Measurements from ENCODE around the gene WBP2NL. TPM values are rescaled to one million over a fixed set of nuclear protein-coding genes. Genes with fewer than 3 reads are reported as not detected.

Gene WBP2NL
- polyA plus RNA-seq, 6 donors from 2014 or later = 0.63 to 3.0 (median 1.2) TPM

- no peak for DNase-seq
- Mint-ChIP-seq H3K4me3 (no peak overlapping the region), H3K27me3 (peaks cover 5 to 9% (median 8%) of the 10 kb centered on the region in 3 donors), H3K4me1 (peaks cover 11 to 23% (median 15%) of the 10 kb centered on the region in 3 donors), H3K9me3 (no peaks in the 10 kb centered on the region), H3K36me3 (peaks cover 0 to 8% of the 10 kb centered on the region in 2 donors), H3K27ac (no peak overlapping the region)
- no peak for ATAC-seq (ENCODE audit: low read depth in 2 of 2)
Measured at GRCh38 chr22:42021571-42021970, 23.0 kb downstream of the WBP2NL start.

DNA sequence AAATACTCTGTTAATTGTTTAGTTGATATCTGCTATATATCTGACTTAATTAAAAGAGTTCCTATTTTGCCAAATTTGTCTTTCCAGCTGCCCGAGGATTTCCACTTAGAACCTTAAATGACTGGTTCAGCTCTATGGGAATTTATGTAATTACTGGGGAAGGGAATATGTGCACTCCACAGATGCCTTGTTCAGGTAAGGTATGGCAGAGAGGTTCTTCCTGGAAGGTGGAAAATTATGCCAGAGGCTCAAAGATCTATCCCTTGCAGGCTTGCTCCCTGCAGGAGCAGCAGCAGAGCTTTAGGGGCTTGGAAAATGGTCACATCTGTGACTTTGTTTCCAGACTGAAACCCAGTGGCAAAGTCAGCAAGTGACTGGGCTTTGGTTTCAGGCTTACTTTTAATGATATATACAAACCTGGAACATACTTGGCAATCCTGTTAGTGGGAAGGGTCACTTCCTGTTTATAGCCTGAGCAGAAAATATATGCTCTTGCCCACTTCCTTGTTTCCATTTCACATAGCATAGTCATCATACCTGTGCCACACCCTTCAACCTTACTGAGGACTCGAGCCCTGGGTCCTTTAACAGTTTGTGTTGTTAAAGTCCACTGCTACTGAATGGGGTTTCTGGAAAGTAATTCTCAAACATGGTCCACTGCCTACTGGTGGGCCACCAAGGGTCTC is 23.7 kb downstream of the WBP2NL start:
- H3K4me3 Mint-ChIP-seq = peak overlapping the region in 7 of 8 donors; percentile 35 to 86 (median 59)
- H3K9me3 Mint-ChIP-seq = no peaks in the 10 kb centered on the region
- DNase-seq = peak; percentile 30
- peaks cover 2 to 3% of the 10 kb centered on the region in 2 donors for H3K36me3 Mint-ChIP-seq
- peaks cover 11 to 23% (median 15%) of the 10 kb centered on the region in 3 donors for H3K4me1 Mint-ChIP-seq
- H3K27me3 Mint-ChIP-seq = peaks cover 0 to 2% (median under 1%) of the 10 kb centered on the region in 3 donors
- ATAC-seq (ENCODE audit: low read depth in 2 of 2) = peak; percentile 89 to 99
- peak overlapping the region in 3 of 6 donors; percentile 57 to 90 (median 78) for H3K27ac Mint-ChIP-seq

DNA sequence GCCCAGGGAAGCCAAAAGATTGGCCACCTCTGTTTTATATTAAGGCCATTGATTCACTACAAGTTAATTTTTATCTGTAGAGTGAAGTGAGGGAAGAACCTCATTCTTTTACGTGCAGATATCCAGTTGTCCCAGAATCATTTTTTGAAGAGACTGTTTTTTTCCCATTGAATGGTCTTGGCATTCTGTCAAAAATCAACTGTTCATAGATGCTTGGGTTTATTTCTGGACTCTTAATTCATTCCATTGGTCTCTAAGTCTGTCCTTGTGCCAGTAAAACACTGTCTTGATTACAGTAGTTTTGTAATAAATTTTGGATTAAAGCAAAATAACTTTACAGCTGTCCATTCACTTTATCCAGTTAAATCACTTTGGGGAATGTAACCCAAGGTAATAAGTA is 26.8 kb downstream of the WBP2NL start:
- Mint-ChIP-seq H3K9me3 (no peaks in the 10 kb centered on the region), H3K27ac (no peak overlapping the region), H3K4me1 (peaks cover 11 to 23% (median 15%) of the 10 kb centered on the region in 3 donors), H3K4me3 (no peak overlapping the region), H3K27me3 (no peaks in the 10 kb centered on the region), H3K36me3 (peaks cover 5 to 7% of the 10 kb centered on the region in 2 donors)
- DNase-seq = no peak
- ATAC-seq (ENCODE audit: low read depth in 2 of 2) = no peak

- H3K4me1 Mint-ChIP-seq = peaks cover 11 to 31% (median 15%) of the 10 kb centered on the region in 3 donors
- ATAC-seq (ENCODE audit: low read depth in 2 of 2) (no peak), DNase-seq (no peak)
- H3K36me3 Mint-ChIP-seq = peaks cover 5 to 7% of the 10 kb centered on the region in 2 donors
- H3K4me3 Mint-ChIP-seq = no peak overlapping the region
- no peaks in the 10 kb centered on the region for H3K27me3 Mint-ChIP-seq
- H3K9me3 Mint-ChIP-seq = no peaks in the 10 kb centered on the region
- peak overlapping the region in 1 of 6 donors; percentile 57 for H3K27ac Mint-ChIP-seq
Measured at GRCh38 chr22:42026705-42027104, 28.1 kb downstream of the WBP2NL start.

DNA sequence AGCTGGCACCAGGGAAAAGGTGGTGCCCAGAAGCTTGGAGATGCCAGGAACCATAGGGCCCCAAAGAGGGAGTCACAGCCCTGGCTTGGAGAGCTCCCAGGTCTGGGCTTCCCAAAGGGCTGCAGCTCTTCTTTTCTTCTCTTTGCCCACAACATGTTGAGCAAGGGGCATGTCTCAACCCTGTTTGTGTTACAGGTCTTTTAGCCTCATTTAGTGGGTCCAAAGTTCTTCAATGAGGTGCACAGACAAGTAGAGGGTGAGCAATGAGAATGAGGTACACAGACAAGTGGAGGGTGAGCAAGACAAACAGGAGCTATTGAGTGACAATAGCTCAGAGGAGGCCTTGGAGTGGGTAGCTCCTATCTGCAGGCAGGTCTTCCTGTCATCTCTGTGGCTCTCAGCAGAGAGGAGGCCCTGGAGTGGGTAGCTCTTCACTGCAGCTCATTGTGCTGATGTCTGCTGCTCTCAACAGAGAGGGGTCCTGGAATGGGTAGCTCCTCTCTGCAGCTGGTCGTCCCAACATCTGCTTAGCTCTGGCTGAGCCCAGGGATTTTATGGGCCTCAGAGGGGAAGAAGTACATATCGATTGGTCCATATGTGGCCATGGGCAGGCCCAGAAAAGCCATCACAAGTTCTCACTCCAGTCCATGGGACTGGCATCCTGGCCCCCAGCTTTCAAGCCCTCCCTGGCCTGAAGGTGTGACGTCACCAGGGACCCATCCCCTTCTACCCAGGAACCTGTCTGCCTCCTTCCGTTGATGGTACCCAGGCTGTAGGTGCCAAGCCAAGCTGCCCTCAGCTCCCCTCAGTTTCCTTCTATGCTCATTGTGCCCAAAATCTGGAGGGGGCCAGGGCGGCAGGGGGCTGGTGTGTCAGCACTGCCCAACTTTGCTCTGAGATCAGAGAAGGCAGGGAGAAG is 34.9 kb downstream of the WBP2NL start:
- Mint-ChIP-seq H3K27ac (peak overlapping the region in 1 of 6 donors; percentile 74), H3K9me3 (peaks cover 5 to 23% (median 12%) of the 10 kb centered on the region in 7 donors), H3K27me3 (no peaks in the 10 kb centered on the region), H3K36me3 (peaks cover 0 to 23% of the 10 kb centered on the region in 2 donors), H3K4me3 (no peak overlapping the region), H3K4me1 (peaks cover 8 to 21% (median 9%) of the 10 kb centered on the region in 3 donors)
- no peak for DNase-seq
- ATAC-seq (ENCODE audit: low read depth in 2 of 2) = no peak

DNA sequence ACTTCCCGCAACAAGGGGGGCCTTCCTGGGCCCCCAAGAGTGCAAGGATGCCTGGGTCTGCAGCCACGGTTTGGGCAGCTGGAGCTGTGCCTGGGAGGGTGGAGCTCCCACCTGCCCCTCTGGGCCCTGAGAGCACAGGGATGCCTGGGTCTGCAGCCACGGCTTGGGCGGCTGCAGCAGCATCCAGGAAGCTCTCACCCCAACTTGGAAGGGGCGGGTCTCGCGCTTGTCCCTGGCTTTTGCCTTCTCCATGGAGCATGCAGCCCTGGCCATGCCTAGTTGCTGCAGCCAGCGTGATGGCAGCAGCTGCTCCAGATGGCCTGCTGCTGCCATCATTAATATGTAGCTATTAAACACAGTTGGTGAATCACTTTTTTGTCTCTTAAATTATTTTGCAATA is 36.7 kb downstream of the WBP2NL start:
- Mint-ChIP-seq H3K9me3 (peaks cover 5 to 23% (median 12%) of the 10 kb centered on the region in 7 donors), H3K4me1 (peaks cover 16 to 38% (median 19%) of the 10 kb centered on the region in 3 donors), H3K27ac (no peak overlapping the region), H3K4me3 (no peak overlapping the region), H3K27me3 (no peaks in the 10 kb centered on the region), H3K36me3 (peaks cover 0 to 23% of the 10 kb centered on the region in 2 donors)
- ATAC-seq (ENCODE audit: low read depth in 2 of 2) (no peak), DNase-seq (no peak)

- H3K4me1 Mint-ChIP-seq = peaks cover 16 to 36% (median 21%) of the 10 kb centered on the region in 3 donors
- ATAC-seq (ENCODE audit: low read depth in 2 of 2) (no peak), DNase-seq (no peak)
- H3K9me3 Mint-ChIP-seq = peaks cover 5 to 29% (median 21%) of the 10 kb centered on the region in 7 donors
- peak overlapping the region in 1 of 6 donors; percentile 32 for H3K27ac Mint-ChIP-seq
- H3K36me3 Mint-ChIP-seq = peaks cover 7 to 25% of the 10 kb centered on the region in 2 donors
- H3K27me3 Mint-ChIP-seq = no peaks in the 10 kb centered on the region
- peak overlapping the region in 1 of 8 donors; percentile 4 for H3K4me3 Mint-ChIP-seq
Measured at GRCh38 chr22:42039271-42039670, 40.7 kb downstream of the WBP2NL start.

- ATAC-seq (ENCODE audit: low read depth in 2 of 2) (no peak), DNase-seq (no peak)
- peaks cover 5 to 24% (median 18%) of the 10 kb centered on the region in 7 donors for H3K9me3 Mint-ChIP-seq
- peaks cover 7 to 17% of the 10 kb centered on the region in 2 donors for H3K36me3 Mint-ChIP-seq
- no peaks in the 10 kb centered on the region for H3K27me3 Mint-ChIP-seq
- no peak overlapping the region for H3K4me3 Mint-ChIP-seq
- peaks cover 16 to 35% (median 21%) of the 10 kb centered on the region in 3 donors for H3K4me1 Mint-ChIP-seq
- no peak overlapping the region for H3K27ac Mint-ChIP-seq
Measured at GRCh38 chr22:42041784-42042183, 43.2 kb downstream of the WBP2NL start.

DNA sequence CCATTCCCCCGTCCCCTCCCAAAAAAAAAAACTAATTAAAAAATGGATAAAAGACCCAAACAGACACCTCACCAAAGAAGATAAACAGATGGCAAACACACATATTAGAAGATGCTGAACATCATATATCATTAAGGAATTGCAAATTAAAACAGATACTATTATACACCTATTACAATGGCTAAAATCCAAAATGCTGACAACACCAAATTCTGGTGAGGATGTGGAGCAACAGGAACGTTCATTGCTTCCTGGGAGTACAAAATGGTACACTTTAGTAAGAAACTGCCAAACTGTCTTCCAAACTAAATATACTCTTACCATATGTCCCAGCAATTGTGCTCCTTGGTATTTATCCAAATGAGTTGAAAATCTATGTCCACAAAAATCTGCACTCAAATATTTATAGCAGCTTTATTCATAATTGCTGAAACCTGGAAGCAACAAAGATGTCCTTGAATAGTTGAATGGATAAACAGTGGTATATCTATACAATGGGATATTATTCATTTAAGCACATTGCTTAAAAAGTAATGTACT is 52.1 kb downstream of the WBP2NL start:
- no peaks in the 10 kb centered on the region for H3K36me3 Mint-ChIP-seq
- no peak overlapping the region for H3K4me3 Mint-ChIP-seq
- H3K27ac Mint-ChIP-seq = peak overlapping the region in 1 of 6 donors; percentile 53
- H3K27me3 Mint-ChIP-seq = no peaks in the 10 kb centered on the region
- H3K4me1 Mint-ChIP-seq = no peaks in the 10 kb centered on the region
- DNase-seq (no peak), ATAC-seq (ENCODE audit: low read depth in 2 of 2) (no peak)
- peaks cover 0 to 1% (median 0%) of the 10 kb centered on the region in 7 donors for H3K9me3 Mint-ChIP-seq

DNA sequence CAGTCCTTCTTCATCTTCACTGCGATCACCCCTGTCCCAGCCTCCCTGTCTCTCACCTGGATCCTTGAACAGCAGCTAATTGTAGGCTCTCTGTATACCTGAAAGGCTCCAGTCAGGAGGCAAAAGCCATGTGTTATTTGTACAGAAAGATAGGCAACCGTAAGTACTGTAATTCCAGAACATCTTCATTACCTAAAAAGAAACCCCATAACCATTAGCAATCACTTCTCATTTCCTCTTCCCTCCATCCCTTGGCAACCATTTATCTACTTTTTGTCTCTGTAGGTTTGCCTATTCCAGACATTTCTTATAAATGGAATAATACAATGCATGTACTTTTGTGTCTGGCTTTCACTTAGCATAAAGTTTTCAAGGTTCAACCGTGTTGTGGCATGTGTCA is 54.2 kb downstream of the WBP2NL start:
- ATAC-seq (ENCODE audit: low read depth in 2 of 2) (no peak), DNase-seq (no peak)
- Mint-ChIP-seq H3K36me3 (peaks cover 8 to 10% of the 10 kb centered on the region in 2 donors), H3K27ac (peak overlapping the region in 2 of 6 donors; percentile 16 to 66), H3K27me3 (no peaks in the 10 kb centered on the region), H3K9me3 (peaks cover 6 to 14% (median 8%) of the 10 kb centered on the region in 7 donors), H3K4me3 (no peak overlapping the region), H3K4me1 (no peaks in the 10 kb centered on the region)

DNA sequence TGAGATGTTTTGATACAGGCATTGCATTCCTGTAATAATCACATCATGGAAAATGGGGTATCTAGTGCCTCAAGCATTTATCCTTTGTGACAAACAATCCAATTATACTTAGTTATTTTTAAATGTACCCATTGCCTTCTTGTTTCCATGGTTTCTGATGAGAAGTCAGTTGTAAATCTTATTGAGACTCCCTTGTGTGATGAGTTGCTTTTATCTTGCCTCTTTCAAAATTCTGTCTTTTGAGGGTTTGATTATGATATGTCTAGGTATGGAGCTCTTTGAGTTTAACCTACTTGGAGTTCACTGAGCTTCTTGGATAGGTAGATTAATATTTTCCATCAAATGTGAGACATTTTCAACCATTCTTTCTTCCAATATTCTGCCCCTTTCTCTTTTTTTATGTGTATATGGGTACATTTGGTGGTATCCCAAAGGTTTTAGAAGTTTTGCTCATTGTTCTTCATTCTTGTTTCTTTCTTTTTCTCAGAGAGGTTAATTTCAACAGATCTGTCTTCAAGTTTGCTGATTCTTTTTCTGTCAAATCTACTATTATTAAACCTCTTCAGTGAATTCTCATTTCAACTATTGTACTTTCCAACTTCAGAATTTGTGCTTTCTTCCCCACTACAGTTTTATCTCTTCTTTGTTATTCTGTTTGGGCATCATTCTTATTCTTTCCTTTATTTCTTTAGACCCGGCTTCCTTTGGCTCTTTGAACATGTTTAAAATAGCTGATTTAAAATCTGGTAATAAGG is 58.3 kb downstream of the WBP2NL start:
- peaks cover 6 to 19% (median 8%) of the 10 kb centered on the region in 7 donors for H3K9me3 Mint-ChIP-seq
- H3K27ac Mint-ChIP-seq = no peak overlapping the region
- H3K4me3 Mint-ChIP-seq = no peak overlapping the region
- peaks cover 15 to 23% of the 10 kb centered on the region in 2 donors for H3K36me3 Mint-ChIP-seq
- H3K27me3 Mint-ChIP-seq = no peaks in the 10 kb centered on the region
- no peak for ATAC-seq (ENCODE audit: low read depth in 2 of 2)
- no peak for DNase-seq
- H3K4me1 Mint-ChIP-seq = no peaks in the 10 kb centered on the region

GRCh38 chr22:42060489-42060888 is 61.9 kb downstream of the WBP2NL start:
- peaks cover 30% of the 10 kb centered on the region in 2 donors for H3K36me3 Mint-ChIP-seq
- H3K27ac Mint-ChIP-seq = no peak overlapping the region
- peaks cover 6 to 19% (median 8%) of the 10 kb centered on the region in 7 donors for H3K9me3 Mint-ChIP-seq
- H3K27me3 Mint-ChIP-seq = no peaks in the 10 kb centered on the region
- H3K4me3 Mint-ChIP-seq = no peak overlapping the region
- no peak for DNase-seq
- no peaks in the 10 kb centered on the region for H3K4me1 Mint-ChIP-seq
- ATAC-seq (ENCODE audit: low read depth in 2 of 2) = no peak

DNA sequence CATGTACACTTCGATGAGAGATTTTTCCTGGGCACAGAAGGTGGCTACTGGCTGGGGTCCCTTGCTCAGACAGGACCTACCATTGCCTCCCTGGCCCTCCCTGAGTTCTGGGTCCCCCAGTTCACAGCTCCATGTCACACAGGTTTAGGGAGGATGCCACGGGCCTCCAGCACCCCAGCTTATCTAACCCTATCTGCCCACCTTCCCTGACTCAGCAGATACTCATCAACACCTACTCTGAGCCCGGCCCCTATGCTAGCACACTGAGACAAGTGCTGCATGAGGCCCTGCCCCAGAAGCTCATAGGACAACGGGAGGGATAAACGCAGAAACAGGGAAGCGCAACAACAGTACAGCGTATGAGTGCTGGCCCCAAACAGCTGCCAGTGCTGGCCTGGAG is 62.5 kb downstream of the WBP2NL start:
- Mint-ChIP-seq H3K4me3 (no peak overlapping the region), H3K9me3 (peaks cover 6 to 19% (median 8%) of the 10 kb centered on the region in 7 donors), H3K27me3 (no peaks in the 10 kb centered on the region), H3K36me3 (peaks cover 33 to 36% of the 10 kb centered on the region in 2 donors), H3K4me1 (no peaks in the 10 kb centered on the region), H3K27ac (no peak overlapping the region)
- DNase-seq (no peak), ATAC-seq (ENCODE audit: low read depth in 2 of 2) (no peak)

Measured in naive B cell (primary cell).